22Rv1 (cell line): ENCODE results near the gene ZFP3.

Experiments used
- CTCF ChIP-seq: fragments of 450-650 bp; IDR thresholded peaks from 2 replicates; pipeline ENCODE4 v1.5.1; 2017; ENCODE audit warnings: mild to moderate bottlenecking
- ZFX ChIP-seq: fragments of 450-650 bp; IDR thresholded peaks from 2 replicates; pipeline ENCODE4 v1.6.1; 2017; ENCODE audit warnings: antibody characterized with exemption, borderline replicate concordance

GRCh38 chr17:5100832-5101231 is 22.6 kb downstream of the ZFP3 start:
- TF ChIP-seq CTCF, result no peak
- no peak for TF ChIP-seq ZFX
